ENCODE results near the gene BPIFA3.

The BPIFA3 gene

GRCh38 chr20:33229843-33230242 is 12.7 kb downstream of the BPIFA3 start (continued):
- no peak for TF ChIP-seq PRDM2 (tag by site-specific recombination; IDR thresholded peaks at IDR 0.05; ENCODE audit: borderline replicate concordance)
- no peak for TF ChIP-seq ZNF529 (tag by site-specific recombination; IDR thresholded peaks at IDR 0.05; ENCODE audit: insufficient replicate concordance)
- no peak for TF ChIP-seq PRDM6 (tag by site-specific recombination; IDR thresholded peaks at IDR 0.05)
- no peak for TF ChIP-seq ZSCAN16 (tag by site-specific recombination; IDR thresholded peaks at IDR 0.05)
- TF ChIP-seq KLF9 (tag by site-specific recombination; IDR thresholded peaks at IDR 0.05; ENCODE audit: low read depth), result no peak
- TF ChIP-seq HIC1 (tag by site-specific recombination; IDR thresholded peaks at IDR 0.05), result no peak
- no peak for TF ChIP-seq ZNF214 (tag by site-specific recombination; IDR thresholded peaks at IDR 0.05; ENCODE audit: borderline replicate concordance)
- no peak for TF ChIP-seq ZNF302 (tag by site-specific recombination; IDR thresholded peaks at IDR 0.05; ENCODE audit: low read depth)
- no peak for TF ChIP-seq ZNF701 (tag by site-specific recombination; IDR thresholded peaks at IDR 0.05)
- no peak for TF ChIP-seq ZNF140 (tag by site-specific recombination; IDR thresholded peaks at IDR 0.05)
- TF ChIP-seq ZNF624 (tag by site-specific recombination; IDR thresholded peaks at IDR 0.05), result no peak
- no peak for TF ChIP-seq ZNF549 (tag by site-specific recombination; IDR thresholded peaks at IDR 0.05)

GRCh38 chr20:33231237-33231636 is 14.1 kb downstream of the BPIFA3 start:
- ChIA-PET POLR2A (no interaction called here), CTCF (interaction anchor here (0.7 kb wide), 1 partner anchor 709 kb away, joined by 3 read pairs; no protein-coding TSS in a partner anchor)
- no peaks in the 10 kb centered on the region for H3K4me1 ChIP-seq (ENCODE audit: control insufficient read depth, insufficient read depth, low read length)
- no peaks in the 10 kb centered on the region for H3K9me3 ChIP-seq (ENCODE audit: control insufficient read depth, insufficient read depth, low read depth, low read length)
- H3K36me3 ChIP-seq (ENCODE audit: control insufficient read depth in 2 of 2, insufficient read depth in 1 of 2, low read length in 2 of 2), result no peaks in the 10 kb centered on the region
- no peak overlapping the region for H3K27ac ChIP-seq (ENCODE audit: extremely low read depth, low read depth, low read length)
- TF ChIP-seq ZNF423 (tag by site-specific recombination; IDR thresholded peaks at IDR 0.05), result no peak
- no peak for TF ChIP-seq ZNF629 (tag by site-specific recombination; IDR thresholded peaks at IDR 0.05)
- no peak for TF ChIP-seq SP2 (tag by site-specific recombination; IDR thresholded peaks at IDR 0.05)
- TF ChIP-seq ZNF701 (tag by site-specific recombination; IDR thresholded peaks at IDR 0.05), result no peak
- TF ChIP-seq ZNF175 (tag by site-specific recombination; IDR thresholded peaks at IDR 0.05), result no peak
- no peak for TF ChIP-seq EGR2 (tag by site-specific recombination; IDR thresholded peaks at IDR 0.05; ENCODE audit: low read depth)
- no peak for TF ChIP-seq PRDM6 (tag by site-specific recombination; IDR thresholded peaks at IDR 0.05)
- TF ChIP-seq ZNF514 (tag by site-specific recombination; IDR thresholded peaks at IDR 0.05), result no peak
- no peak for TF ChIP-seq ZNF354C (tag by site-specific recombination; IDR thresholded peaks at IDR 0.05; ENCODE audit: borderline replicate concordance, low read depth)
- H3K4me3 ChIP-seq (ENCODE audit: low read depth, low read length), result no peak overlapping the region
